HG03521 (cell line): ENCODE results near the gene C17orf75.
A peak's percentile ranks its signal among the peaks of the same experiment; 100 is the strongest.
"Not testable (repeated sequence)": the region's sequence is repeated elsewhere in the genome, so short reads cannot be mapped to it uniquely, and the experiment has no call there.

Source experiments
- ATAC-seq: cut with Tn5 transposase; IDR thresholded peaks from one replicate; pipeline ENCODE4 v1.9.1; 2021; ENCODE audit warnings: mild to moderate bottlenecking, moderate library complexity; ENCODE audit not compliant: unreplicated experiment

C17orf75 gene

DNA sequence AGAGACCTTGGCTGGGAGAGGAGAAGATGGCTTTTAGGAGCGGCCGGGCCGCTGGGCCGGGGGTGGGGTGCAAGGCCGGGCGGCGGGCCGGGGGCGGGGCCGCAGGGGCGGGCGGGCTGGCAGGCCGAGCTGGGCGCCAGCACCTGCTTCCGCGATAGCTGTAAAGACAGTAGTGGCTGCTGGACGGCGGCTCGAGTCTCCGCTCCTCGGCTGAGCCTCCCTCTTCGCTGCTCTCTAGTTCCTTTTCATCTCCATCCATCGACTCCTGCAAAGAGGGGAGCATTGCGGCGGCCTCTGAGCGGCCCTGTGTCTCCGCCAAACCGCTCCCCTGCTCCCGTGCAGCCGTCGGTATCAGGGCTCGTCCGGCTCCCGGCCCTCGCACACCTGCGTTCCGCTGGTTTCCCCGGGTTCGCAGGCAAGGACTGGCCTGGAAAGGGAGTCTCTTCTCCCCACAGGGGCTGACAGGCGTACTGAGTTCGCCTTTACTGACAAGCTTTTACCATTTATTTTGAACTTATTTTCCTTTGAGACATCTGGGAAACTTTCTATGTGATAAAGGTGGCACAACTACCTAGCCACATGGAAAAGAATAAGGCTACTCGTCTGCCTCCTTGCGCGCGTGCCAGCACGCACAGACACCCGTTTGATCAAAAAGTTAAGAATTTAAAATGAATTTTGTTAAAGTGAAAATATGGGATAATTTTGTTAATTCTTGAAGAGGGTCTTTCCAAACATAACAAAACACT lies at the start of gene C17orf75:
Gene C17orf75, minus strand, starts transcription at position 317 of the 746 bp plus-strand sequence. Its CDS starts 34 bp downstream, at position 283.
- peak; percentile 83 for ATAC-seq

DNA sequence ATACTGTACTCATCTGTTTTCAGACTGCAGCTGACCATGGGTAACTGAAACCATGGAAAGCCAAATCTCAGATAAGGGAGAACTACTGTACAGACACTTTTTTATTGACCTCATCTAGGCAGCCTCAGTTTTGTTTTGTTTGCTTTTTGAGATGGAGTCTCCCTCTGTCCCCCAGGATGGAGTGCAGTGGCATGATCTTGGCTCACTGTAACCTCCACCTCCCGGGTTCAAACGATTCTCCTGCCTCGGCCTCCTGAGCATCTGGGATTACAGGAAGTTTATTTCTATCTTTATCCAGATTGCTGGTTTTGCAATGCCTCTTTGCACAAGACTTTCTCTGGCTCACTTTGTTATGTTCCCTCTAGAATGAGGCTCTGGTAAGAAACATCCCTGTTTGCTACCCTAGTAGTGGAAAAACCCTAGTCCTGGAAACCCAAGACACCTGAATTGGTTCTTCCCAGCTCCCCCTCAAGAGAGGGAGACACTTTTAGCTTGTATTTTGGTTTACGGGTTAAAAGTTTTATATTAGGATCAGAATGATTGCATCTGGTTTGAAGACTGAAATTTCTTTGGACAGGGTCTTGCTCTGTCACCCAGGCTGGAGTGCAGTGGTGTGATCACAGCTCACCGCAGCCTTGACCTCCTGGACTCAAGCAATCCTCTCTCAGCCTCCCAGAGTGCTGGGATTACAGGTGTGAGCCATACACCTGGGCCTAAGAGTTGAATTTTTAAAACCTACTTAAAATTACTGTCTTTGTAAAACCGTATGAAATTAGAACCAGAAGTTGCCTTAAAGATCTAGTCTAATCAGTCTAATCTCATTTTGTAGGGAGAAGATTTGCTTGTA lies 46.9 kb upstream of the C17orf75 start:
- no peak for ATAC-seq

DNA sequence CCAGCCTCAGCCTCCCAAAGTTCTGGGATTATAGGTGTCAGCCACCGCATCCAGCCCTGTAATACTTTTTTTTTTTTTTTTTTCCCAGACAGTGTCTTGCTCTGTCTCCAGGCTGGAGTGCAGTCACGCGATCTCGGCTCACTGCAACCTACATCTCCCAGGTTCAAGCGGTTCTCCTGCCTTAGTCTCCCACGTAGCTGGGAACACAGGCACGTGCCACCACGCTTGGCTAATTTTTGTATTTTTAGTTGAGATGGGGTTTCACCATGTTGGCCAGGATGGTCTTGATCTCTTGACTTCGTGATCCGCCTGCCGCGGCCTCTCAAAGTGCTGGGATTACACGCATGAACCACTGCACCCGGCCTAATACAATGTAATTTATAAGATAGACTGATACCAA lies 46.2 kb upstream of the C17orf75 start:
- not testable (repeated sequence) for ATAC-seq

DNA sequence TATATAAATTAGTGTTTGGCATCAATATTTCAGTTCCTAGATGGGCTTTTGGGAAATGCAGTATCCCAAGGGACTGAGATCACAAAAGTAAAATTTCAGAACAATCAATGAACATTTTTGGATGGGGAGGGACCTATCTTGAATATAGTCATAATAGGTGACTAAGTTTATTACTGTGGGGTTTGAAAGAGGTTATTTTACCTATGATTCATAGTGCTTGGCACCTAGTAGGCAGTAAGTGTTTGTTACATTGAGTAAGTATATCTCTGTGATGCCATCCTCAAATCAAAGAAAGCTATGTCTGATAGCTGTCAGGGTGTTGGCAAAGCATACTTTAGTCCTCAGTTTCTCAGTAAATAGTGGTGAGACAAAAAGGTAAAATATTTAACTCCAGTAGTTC lies 44.9 kb upstream of the C17orf75 start:
- no peak for ATAC-seq

DNA sequence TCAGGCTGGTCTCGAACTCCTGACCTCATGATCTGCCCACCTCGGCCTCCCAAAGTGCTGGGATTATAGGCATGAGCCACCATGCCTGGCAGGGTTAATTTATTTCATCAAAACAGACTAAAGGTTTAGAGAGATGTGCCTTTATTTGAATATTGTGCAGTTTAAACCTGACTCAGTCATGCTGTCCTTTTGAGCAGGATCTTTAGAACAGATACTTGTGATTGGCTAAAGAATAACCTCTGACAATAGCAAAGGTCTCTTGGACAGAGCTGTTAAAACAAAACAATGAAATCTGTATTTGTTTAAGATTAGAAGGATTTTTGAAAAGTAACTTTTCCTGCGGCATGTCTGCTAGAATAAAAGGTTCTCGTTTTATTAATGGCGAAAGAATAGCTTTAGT lies 44.0 kb upstream of the C17orf75 start:
- ATAC-seq = no peak

DNA sequence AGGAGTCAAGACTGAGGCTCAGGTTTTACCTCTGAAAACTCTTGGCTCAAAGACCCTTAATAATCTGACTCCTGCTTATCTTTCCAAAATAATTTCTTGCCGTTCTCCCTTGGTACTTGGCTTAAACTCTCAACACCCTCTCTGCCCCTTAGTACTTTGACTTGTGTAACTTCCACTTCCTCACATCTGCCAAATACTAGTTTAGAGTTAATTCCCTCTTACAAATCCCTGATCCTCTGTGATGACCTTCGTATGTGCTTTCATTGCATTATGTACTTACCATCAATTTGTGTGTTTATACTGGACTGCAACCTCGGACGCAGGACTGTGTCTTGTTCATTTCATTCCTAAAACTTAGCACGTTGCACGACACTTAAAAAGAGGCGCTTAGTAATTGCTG lies 43.1 kb upstream of the C17orf75 start:
- ATAC-seq = no peak

DNA sequence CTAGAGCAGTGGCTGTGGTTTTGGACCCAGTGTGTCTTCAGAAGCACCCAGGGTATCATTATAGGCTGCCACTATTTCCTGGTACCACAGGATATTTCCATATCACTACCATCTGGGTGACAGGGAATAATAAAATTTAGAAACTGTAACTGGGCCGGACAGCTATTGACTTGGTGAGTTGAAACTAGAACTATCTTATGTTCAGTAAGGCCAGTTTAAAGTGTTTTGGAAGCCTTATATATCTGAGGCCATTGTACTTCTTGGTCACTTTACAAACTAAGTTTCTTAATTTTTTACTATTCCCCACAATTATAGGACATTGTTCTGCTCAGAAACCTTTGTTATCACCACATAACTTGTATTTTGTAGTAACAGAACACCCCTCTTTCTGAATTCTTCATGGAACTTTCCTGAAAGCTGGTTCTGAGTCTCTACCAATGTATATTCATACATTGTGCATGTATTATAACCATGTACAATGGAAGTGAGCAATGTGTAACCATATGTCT lies 42.0 kb upstream of the C17orf75 start:
- no peak for ATAC-seq

- no peak for ATAC-seq
Measured at GRCh38 chr17:32382526-32383223, 40.7 kb upstream of the C17orf75 start.

- no peak for ATAC-seq
Measured at GRCh38 chr17:32370426-32370825, 28.5 kb upstream of the C17orf75 start.

DNA sequence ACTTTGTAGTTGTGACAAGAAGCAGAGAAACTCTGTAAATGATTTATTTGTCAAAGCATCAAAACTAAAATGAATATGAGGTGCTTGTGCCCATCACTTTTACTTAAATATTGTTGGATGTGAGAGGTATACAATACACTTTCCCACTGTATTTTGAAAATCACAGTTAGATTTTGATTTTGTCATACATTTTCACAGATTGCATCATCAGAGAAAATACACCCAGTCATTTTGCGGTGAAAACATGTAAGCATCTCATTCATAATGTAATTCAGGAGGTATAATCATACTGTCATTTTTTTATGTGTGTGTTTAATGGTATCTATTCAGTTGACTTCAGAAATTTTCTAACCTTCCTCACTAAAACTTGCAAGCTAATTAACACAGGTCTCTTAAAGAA lies 19.3 kb upstream of the C17orf75 start:
- no peak for ATAC-seq

GRCh38 chr17:32357615-32358014 lies 15.6 kb upstream of the C17orf75 start:
- ATAC-seq = no peak

DNA sequence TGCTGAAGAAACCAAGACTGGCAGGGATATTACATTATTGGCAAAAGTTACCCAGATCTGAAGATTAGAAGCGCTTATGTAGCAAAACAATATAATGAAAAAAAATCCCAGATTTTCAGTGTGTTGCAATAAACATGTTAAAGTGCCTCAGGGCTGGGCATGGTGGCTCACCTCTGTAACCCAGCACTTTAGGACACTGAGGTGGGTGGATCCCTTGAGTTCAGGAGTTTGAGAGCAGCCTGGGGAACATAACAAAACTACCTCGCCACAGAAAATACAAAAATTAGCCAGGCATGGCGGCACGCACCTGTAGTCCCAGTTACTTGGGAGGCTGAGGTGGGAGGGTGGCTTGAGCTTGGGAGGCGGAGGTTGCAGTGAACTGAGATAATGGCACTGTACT lies 14.8 kb upstream of the C17orf75 start:
- no peak for ATAC-seq

DNA sequence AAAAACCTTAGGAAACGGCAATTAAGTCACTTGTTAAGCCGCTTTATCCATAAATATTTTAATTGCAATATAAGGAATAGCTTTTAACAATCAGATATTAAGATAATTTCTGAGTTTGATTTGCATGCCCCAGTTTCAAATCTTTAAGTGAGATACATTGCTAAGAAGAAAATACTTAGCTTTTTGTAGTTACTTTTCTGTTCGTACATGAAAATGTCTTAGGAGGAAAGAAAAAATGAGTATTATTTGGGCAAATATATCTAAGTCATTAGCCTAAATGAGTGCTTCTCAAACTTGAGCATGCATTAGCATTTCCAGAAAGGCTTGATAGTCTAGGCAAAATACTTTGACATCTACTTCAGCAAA lies 14.4 kb upstream of the C17orf75 start:
- ATAC-seq = no peak

DNA sequence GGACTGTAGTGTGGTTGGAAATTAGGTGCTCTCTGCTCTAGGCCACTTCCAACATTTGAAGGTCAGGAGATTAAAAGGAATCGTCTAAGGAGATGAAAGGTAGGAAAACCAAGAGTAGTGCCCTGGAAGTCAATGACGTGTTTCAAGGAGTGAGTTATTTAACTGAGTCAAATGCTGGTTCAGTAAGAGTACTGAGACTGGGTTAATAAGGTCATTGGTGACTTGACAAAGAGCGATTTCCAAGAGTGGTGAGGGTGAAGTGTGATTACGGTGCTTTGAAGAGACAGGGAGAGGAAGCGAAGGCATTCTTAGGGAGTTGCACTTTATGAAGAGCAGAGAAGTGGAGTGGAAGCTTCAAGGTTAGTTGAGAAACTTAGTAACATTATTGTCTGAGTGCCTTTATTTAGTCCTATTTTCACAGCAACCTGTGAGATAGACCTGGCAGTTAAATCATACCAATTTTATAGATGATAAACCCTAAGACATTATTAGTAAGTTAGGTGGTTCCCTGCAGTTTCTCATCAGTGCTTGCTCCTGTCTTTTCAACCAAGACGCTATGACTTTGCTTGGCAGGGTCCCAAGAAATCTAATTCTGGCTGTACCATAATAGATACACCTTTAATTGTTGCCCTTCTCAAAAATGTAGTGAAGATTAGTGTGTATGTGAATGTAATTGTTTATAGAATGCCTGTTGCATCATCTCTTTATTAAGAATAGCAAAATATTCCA lies 13.8 kb upstream of the C17orf75 start:
- no peak for ATAC-seq

GRCh38 chr17:32352734-32353133 lies 10.8 kb upstream of the C17orf75 start:
- ATAC-seq = not testable (repeated sequence)

DNA sequence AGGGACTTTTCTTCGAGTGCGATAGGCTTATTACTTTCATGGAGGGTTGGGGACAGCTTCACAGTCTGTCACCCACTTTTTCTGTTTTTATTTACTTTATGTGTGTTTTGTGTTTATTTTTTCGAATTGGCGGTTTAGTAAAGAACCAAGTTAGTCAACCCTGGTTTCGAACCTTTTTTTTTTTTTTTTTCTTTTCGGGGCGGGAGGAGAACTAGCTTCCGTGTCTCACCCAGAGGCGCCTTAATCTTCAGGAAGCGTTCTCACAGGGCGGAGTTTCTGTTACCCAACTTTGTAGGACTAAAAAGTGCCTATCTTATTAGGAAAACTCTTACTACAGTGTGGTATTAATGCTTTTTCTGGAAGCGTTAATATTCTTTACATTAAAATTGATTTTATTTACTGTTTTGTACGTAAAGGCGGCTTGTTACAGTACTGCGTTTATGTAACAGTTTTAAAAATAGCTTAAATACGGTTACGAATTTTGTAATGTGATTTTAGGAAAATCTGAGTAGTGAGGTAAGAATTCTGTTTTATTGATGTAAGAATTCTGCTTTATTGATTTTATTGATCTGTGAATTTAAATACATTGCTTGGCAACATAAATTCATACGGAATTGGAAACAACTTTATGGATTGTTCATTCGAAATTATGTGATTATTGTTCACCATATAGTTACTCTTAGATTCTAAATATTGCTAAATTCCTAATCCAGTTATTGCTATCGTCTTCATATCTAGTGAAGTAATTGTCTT lies 8.9 kb upstream of the C17orf75 start:
- peak; percentile 9 for ATAC-seq

- ATAC-seq = peak; percentile 95
Measured at GRCh38 chr17:32349854-32350665, 8.1 kb upstream of the C17orf75 start, which contains the start of gene ZNF207. TSS of gene ZNF207 (plus strand) at chr17:32350157. CDS start at chr17:32350286, 129 bp downstream.

DNA sequence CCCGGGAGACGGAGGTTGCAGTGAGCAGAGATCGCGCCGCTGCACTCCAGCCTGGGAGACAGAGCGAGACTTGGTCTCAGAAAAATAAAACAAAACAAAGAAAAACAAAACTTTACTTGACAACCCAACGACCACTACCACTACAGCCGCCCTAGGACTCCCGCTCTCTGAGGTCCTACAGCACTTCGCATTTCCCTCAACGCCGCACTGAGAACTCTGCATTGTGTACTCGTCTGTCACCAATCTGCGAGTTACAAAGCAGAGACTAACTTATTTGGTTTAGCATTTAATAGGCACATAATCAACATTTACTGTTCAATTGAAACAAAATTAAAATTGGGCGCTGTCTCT lies 7.5 kb upstream of the C17orf75 start:
- ATAC-seq = peak; percentile 6

DNA sequence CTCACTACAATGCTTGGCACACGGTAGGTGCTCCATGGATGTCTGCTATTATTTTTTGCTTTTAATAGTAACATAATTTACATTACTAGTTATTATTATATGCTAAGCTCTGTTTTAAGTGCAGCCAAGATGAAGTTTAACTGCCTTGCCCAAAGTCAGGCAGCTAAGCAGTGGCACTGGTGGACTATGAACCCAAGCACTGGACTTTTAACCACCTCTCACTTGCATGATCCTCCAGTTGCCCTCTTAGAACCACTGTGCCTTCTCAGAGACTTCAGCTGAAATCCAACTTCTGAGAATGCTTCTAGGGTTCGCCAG lies 6.5 kb upstream of the C17orf75 start:
- no peak for ATAC-seq
